Gastrocnemius medialis (tissue), 4 donors: ENCODE measurements around the gene TOMM40L. TPM values are rescaled to one million over a fixed set of nuclear protein-coding genes. Genes with fewer than 3 reads are reported as not detected.

Source experiments
- microRNA-seq, 2 donors: library from miRNA; unstranded; fragments of <30 nt; microRNA quantifications; one replicate each; pipeline ENCODE4, GENCODE V29; 2016; ENCODE audit warnings: borderline replicate concordance in 2 of 2
- total RNA-seq, 4 donors: library from RNA; depleted of rRNA; stranded (reverse); fragments of >200 nt; gene quantifications; one replicate each; pipeline versions ENCODE4 v1.1.0 to v1.2.3, GENCODE V29; 2016

TOMM40L gene
- total RNA-seq, 4 donors from 2014 or later = 8.3 to 22.7 (median 16.9) TPM

Small RNA genes lying within 50 kb of the gene (microRNA-seq; reads per million reads assigned to microRNA genes)
- 0 to 2.6 reads per million in 2 donors for gene MIR5187

Other genes starting within 250 kb of the TOMM40L start
- gene F11R, start 204.9 kb upstream of the TOMM40L start, total RNA-seq = 1 to 10 TPM; 3.1 to 6.0 (median 5.3) TPM
- gene TSTD1, start 187.1 kb upstream of the TOMM40L start, total RNA-seq = 10 to 100 TPM in 3 of 4 donors, 1 to 10 TPM in 1; 8.6 to 52.6 (median 16.8) TPM
- 10 to 100 TPM; 41.9 to 55.1 (median 49.1) TPM for gene USF1, start 180.1 kb upstream of the TOMM40L start, total RNA-seq
- gene ARHGAP30, start 156.2 kb upstream of the TOMM40L start, total RNA-seq = 1 to 10 TPM in 2 of 4 donors, under 1 TPM in 2; 0.61 to 1.6 (median 1.0) TPM
- gene NECTIN4, start 136.5 kb upstream of the TOMM40L start, total RNA-seq = not detected
- 1 to 10 TPM in 2 of 4 donors, under 1 TPM in 2; 0.89 to 2.4 (median 1.3) TPM for gene KLHDC9, start 127.7 kb upstream of the TOMM40L start, total RNA-seq
- 100 to 1,000 TPM in 1 of 4 donors, 10 to 100 TPM in 3; 62.4 to 106 (median 74.1) TPM for gene PFDN2, start 108.0 kb upstream of the TOMM40L start, total RNA-seq
- gene NIT1, start 108.0 kb upstream of the TOMM40L start, total RNA-seq = 10 to 100 TPM; 16.1 to 20.4 (median 17.9) TPM
- gene DEDD, start 93.4 kb upstream of the TOMM40L start, total RNA-seq = 10 to 100 TPM; 40.2 to 60.2 (median 46.3) TPM
- 10 to 100 TPM; 57.9 to 66.7 (median 63.5) TPM for gene UFC1, start 72.1 kb upstream of the TOMM40L start, total RNA-seq
- gene USP21, start 66.6 kb upstream of the TOMM40L start, total RNA-seq = 10 to 100 TPM; 16.5 to 20.8 (median 18.0) TPM
- gene PPOX, start 59.6 kb upstream of the TOMM40L start, total RNA-seq = 10 to 100 TPM in 2 of 4 donors, 1 to 10 TPM in 2; 4.0 to 14.7 (median 7.3) TPM
- 10 to 100 TPM; 35.5 to 47.7 (median 43.7) TPM for gene B4GALT3, start 48.6 kb upstream of the TOMM40L start, total RNA-seq
- 10 to 100 TPM in 1 of 4 donors, 1 to 10 TPM in 3; 1.2 to 12.4 (median 5.2) TPM for gene ADAMTS4, start 27.0 kb upstream of the TOMM40L start, total RNA-seq
- gene NDUFS2, start 23.7 kb upstream of the TOMM40L start, total RNA-seq = 100 to 1,000 TPM; 206 to 260 (median 226) TPM
- gene FCER1G, start 10.8 kb upstream of the TOMM40L start, total RNA-seq = 10 to 100 TPM in 3 of 4 donors, 1 to 10 TPM in 1; 4.2 to 20.4 (median 18.5) TPM
- gene APOA2, start 2.4 kb upstream of the TOMM40L start, total RNA-seq = 10 to 100 TPM in 2 of 4 donors, not detected in 2; 22.2 to 57.8 TPM
- gene NR1I3, start 12.1 kb downstream of the TOMM40L start, total RNA-seq = not detected
- gene PCP4L1, start 32.7 kb downstream of the TOMM40L start, total RNA-seq = not detected
- 1 to 10 TPM in 3 of 4 donors, under 1 TPM in 1; 0.61 to 3.4 (median 2.1) TPM for gene MPZ, start 83.9 kb downstream of the TOMM40L start, total RNA-seq
- 100 to 1,000 TPM in 1 of 4 donors, 10 to 100 TPM in 3; 47.5 to 112 (median 63.8) TPM for gene SDHC, start 88.3 kb downstream of the TOMM40L start, total RNA-seq
- gene CFAP126, start 141.8 kb downstream of the TOMM40L start, total RNA-seq = not detected